ELF-1 (cell line): Measurements from ENCODE around the gene PPP4R2.

ENCODE experiments used
- DNase-seq: peaks from one replicate; pipeline ENCODE4 v3.0.0-alpha.2; 2016; ENCODE audit warnings: low read depth, low spot score

Gene PPP4R2

GRCh38 chr3:73069775-73070444 is 73.3 kb downstream of the PPP4R2 start:
- DNase-seq = no peak

GRCh38 chr3:73070675-73071575 is 74.3 kb downstream of the PPP4R2 start:
- no peak for DNase-seq

- DNase-seq = no peak
Measured at GRCh38 chr3:73071952-73072351, 75.3 kb downstream of the PPP4R2 start.

GRCh38 chr3:73072634-73073033 is 76.0 kb downstream of the PPP4R2 start:
- no peak for DNase-seq

- DNase-seq = no peak
Measured at GRCh38 chr3:73073091-73073707, 76.6 kb downstream of the PPP4R2 start.

- no peak for DNase-seq
Measured at GRCh38 chr3:73074781-73075180, 78.2 kb downstream of the PPP4R2 start.

- DNase-seq = peak; percentile 23
Measured at GRCh38 chr3:73080216-73080966, 83.8 kb downstream of the PPP4R2 start.

- DNase-seq = no peak
Measured at GRCh38 chr3:73081140-73081539, 84.5 kb downstream of the PPP4R2 start.

- DNase-seq = no peak
Measured at GRCh38 chr3:73084170-73084569, 87.6 kb downstream of the PPP4R2 start.

- DNase-seq = peak; percentile 42
Measured at GRCh38 chr3:73086071-73086494, 89.5 kb downstream of the PPP4R2 start.

- DNase-seq = peak; percentile 50
Measured at GRCh38 chr3:73094129-73094528, 97.5 kb downstream of the PPP4R2 start.

GRCh38 chr3:73094951-73095350 is 98.3 kb downstream of the PPP4R2 start:
- DNase-seq = peak; percentile 92

- DNase-seq = no peak
Measured at GRCh38 chr3:73096169-73096568, 99.6 kb downstream of the PPP4R2 start.

- no peak for DNase-seq
Measured at GRCh38 chr3:73098026-73098425, 101.4 kb downstream of the PPP4R2 start.

- no peak for DNase-seq
Measured at GRCh38 chr3:73098873-73099272, 102.3 kb downstream of the PPP4R2 start.

GRCh38 chr3:73100741-73101559 is 104.3 kb downstream of the PPP4R2 start:
- DNase-seq = peak; percentile 93

- no peak for DNase-seq
Measured at GRCh38 chr3:73101881-73102280, 105.3 kb downstream of the PPP4R2 start.

- no peak for DNase-seq
Measured at GRCh38 chr3:73107215-73107614, 110.6 kb downstream of the PPP4R2 start.

- no peak for DNase-seq
Measured at GRCh38 chr3:73107676-73108187, 111.1 kb downstream of the PPP4R2 start.

GRCh38 chr3:73108750-73109149 is 112.1 kb downstream of the PPP4R2 start:
- no peak for DNase-seq

GRCh38 chr3:73110530-73110929 is 113.9 kb downstream of the PPP4R2 start:
- no peak for DNase-seq
